Peyer's patch (tissue), 4 donors: ENCODE measurements around the gene BACE1.

Source experiments
- POLR2A ChIP-seq, 2 donors: fragments of 450-650 bp; IDR thresholded peaks; one replicate each; pipeline ENCODE4 v1.5.1; 2017; ENCODE audit warnings: antibody characterized with exemption in 2 of 2, mild to moderate bottlenecking in 2 of 2, moderate library complexity in 2 of 2
- TF ChIP-seq, protein P1 (sequence below), 6 experiments: fragments of 450-650 bp in 4 of 6; fragments of 200-600 bp in 2 of 6; sonication (generic) in 1 of 6; IDR thresholded peaks; one replicate each; pipeline ENCODE4 v1.5.1; 2017 to 2019; ENCODE audit warnings: antibody characterized with exemption in 6 of 6, mild to moderate bottlenecking in 3 of 6, moderate library complexity in 1 of 6

- TF ChIP-seq, protein P1, sequence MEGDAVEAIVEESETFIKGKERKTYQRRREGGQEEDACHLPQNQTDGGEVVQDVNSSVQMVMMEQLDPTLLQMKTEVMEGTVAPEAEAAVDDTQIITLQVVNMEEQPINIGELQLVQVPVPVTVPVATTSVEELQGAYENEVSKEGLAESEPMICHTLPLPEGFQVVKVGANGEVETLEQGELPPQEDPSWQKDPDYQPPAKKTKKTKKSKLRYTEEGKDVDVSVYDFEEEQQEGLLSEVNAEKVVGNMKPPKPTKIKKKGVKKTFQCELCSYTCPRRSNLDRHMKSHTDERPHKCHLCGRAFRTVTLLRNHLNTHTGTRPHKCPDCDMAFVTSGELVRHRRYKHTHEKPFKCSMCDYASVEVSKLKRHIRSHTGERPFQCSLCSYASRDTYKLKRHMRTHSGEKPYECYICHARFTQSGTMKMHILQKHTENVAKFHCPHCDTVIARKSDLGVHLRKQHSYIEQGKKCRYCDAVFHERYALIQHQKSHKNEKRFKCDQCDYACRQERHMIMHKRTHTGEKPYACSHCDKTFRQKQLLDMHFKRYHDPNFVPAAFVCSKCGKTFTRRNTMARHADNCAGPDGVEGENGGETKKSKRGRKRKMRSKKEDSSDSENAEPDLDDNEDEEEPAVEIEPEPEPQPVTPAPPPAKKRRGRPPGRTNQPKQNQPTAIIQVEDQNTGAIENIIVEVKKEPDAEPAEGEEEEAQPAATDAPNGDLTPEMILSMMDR (IDR thresholded peaks at IDR 0.05) = no peak
- TF ChIP-seq POLR2A (IDR thresholded peaks at IDR 0.05) = no peak
Measured at GRCh38 chr11:117238221-117238620, 77.8 kb downstream of the BACE1 start.
